ENCODE data around the gene CBX8. TPM values are rescaled to one million over a fixed set of nuclear protein-coding genes. Genes with fewer than 3 reads are reported as not detected.

Gene CBX8
- total and polyA plus RNA-seq, 2 of the 8 experiments (the other 6 are each of a cell fraction or from before 2014, with no cell fraction given): 0.09 to 2.1 TPM

GRCh38 chr17:79795795-79796443 lies 958 bp downstream of the CBX8 start:
- H3K18ac ChIP-seq (ENCODE audit: extremely low read depth, low read length): peak overlapping the region; percentile 24; the same call in 1 of the 2 replicates
- H2AK5ac ChIP-seq (ENCODE audit: low read depth, low read length): peak overlapping the region; percentile 59; the same call in 1 of the 2 replicates
- H3K27ac ChIP-seq (ENCODE audit: low read depth, low read length): no peak overlapping the region
- ChIA-PET POLR2A (ENCODE audit: partially characterized antibody) (interaction anchor here (1.1 to 6.0 kb wide), 11 partner anchors 10 to 197 kb away, joined by 3 to 49 read pairs (median 11); partner anchors contain the start of genes CBX2 and CBX4), CTCF (ENCODE audit: partially characterized antibody) (interaction anchor here (1.0 to 4.4 kb wide), 6 partner anchors 11 to 49 kb away, joined by 3 to 32 read pairs (median 10); no protein-coding TSS in a partner anchor)
- DNase-seq (ENCODE audit: low read depth in 1 of 2, low spot score in 2 of 2) (no peak), FAIRE-seq (no peak)
- no peak overlapping the region; the same call in 1 of the 2 replicates for H2BK5ac ChIP-seq (ENCODE audit: low read depth, low read length)
- peaks cover 0 to 11% (median 0%) of the 10 kb centered on the region in 4 experiments; a peak in 1 of 8 replicates for H3K36me3 ChIP-seq (ENCODE audit: control insufficient read depth in 2 of 4, insufficient read depth in 4 of 4, low read length in 3 of 4)
- H2BK15ac ChIP-seq (ENCODE audit: low read length): no peak overlapping the region
- H4K8ac ChIP-seq (ENCODE audit: extremely low read depth, insufficient read depth, low read length): no peak overlapping the region
- H3K4ac ChIP-seq (replicated peaks; ENCODE audit: insufficient read length, low read depth, low read length): no peak overlapping the region
- H2AFZ ChIP-seq (ENCODE audit: low read length): no peak overlapping the region
- no peak overlapping the region for H4K5ac ChIP-seq (ENCODE audit: insufficient read length, low read depth, low read length)
- no peaks in the 10 kb centered on the region for H3K79me1 ChIP-seq (ENCODE audit: low read depth, low read length)
- peaks cover 3% of the 10 kb centered on the region for H3K23me2 ChIP-seq (ENCODE audit: low read depth, low read length)
- TF ChIP-seq EZH2 (IDR thresholded peaks at IDR 0.05; ENCODE audit: low read depth, low read length, severe bottlenecking): peak; percentile 77
- no peak for TF ChIP-seq SIN3A (conservative IDR thresholded peaks at IDR 0.05 in 1 of 2, IDR thresholded peaks at IDR 0.05 in 1 of 2; ENCODE audit: low read depth in 1 of 2, low read length in 2 of 2)
- no peak for TF ChIP-seq BRCA1 (IDR thresholded peaks at IDR 0.05; ENCODE audit: low read depth, low read length)
- TF ChIP-seq HDAC2 (IDR thresholded peaks at IDR 0.05; ENCODE audit: borderline replicate concordance in 1 of 2, low read depth in 2 of 2, low read length in 2 of 2): no peak
- peak; percentile 75 for TF ChIP-seq RNF2 (IDR thresholded peaks at IDR 0.05; ENCODE audit: borderline replicate concordance, low read depth, low read length, missing control alignments, poor library complexity, severe bottlenecking)
- H3K27me3 ChIP-seq (replicated peaks in 1 of 4; ENCODE audit: control insufficient read depth in 3 of 4, extremely low read depth in 1 of 4, insufficient read depth in 3 of 4, low read length in 3 of 4): peaks cover 80 to 92% (median 90%) of the 10 kb centered on the region in 4 experiments
- H3K23ac ChIP-seq (ENCODE audit: insufficient read length): no peak overlapping the region
- H3K79me2 ChIP-seq (ENCODE audit: control insufficient read depth in 1 of 2, insufficient read depth in 2 of 2, low read length in 2 of 2): no peaks in the 10 kb centered on the region
- peak overlapping the region; percentile 44; the same call in 1 of the 2 replicates for H2BK12ac ChIP-seq (ENCODE audit: low read depth, low read length)
- H3K14ac ChIP-seq (ENCODE audit: insufficient read length): no peak overlapping the region
- 0 out of 2 replicates have a peak overlapping the region, but pooled peaks have one; percentile 15 for H2BK20ac ChIP-seq (ENCODE audit: low read length)
- no peak overlapping the region for H3K56ac ChIP-seq (replicated peaks; ENCODE audit: insufficient read length, low read depth, low read length)
- peaks cover 4 to 51% (median 36%) of the 10 kb centered on the region in 4 experiments for H3K4me1 ChIP-seq (replicated peaks in 1 of 4; ENCODE audit: control insufficient read depth in 3 of 4, insufficient read depth in 4 of 4, low read length in 3 of 4)
- H3K4me3 ChIP-seq (ENCODE audit: extremely low read depth in 1 of 4, insufficient read depth in 2 of 4, low read depth in 3 of 4, low read length in 4 of 4): peak overlapping the region in 3 of 4 experiments; percentile 44 to 67 (median 55); a peak in 5 of 8 replicates
- H3K9me3 ChIP-seq (ENCODE audit: insufficient read depth in 2 of 2, low read depth in 1 of 2, low read length in 1 of 2): no peaks in the 10 kb centered on the region; a peak in 1 of 4 replicates
- H4K20me1 ChIP-seq (replicated peaks in 1 of 2; ENCODE audit: control insufficient read depth in 1 of 2, insufficient read depth in 2 of 2, low read length in 2 of 2): peaks cover 17 to 18% of the 10 kb centered on the region in 2 experiments
- H3K4me2 ChIP-seq (ENCODE audit: insufficient read depth in 1 of 2, low read depth in 2 of 2, low read length in 2 of 2): peak overlapping the region; percentile 67 to 74
- H2BK120ac ChIP-seq (replicated peaks; ENCODE audit: low read depth, low read length): no peak overlapping the region
- H4K91ac ChIP-seq (replicated peaks; ENCODE audit: insufficient read length, low read length): no peak overlapping the region
- WGBS, 2 experiments (ENCODE audit: extremely low coverage in 1 of 2, insufficient coverage in 1 of 2, insufficient read length in 1 of 2, insufficient replicate concordance in 2 of 2, low coverage in 1 of 2, low lambda C conversion rate in 2 of 2, missing lambda C conversion rate in 1 of 2): 35% methylated on average over 8 of the region's 8 CpGs; no CpG with 5 or more reads in 1 of the 2 experiments
- H3K9ac ChIP-seq (replicated peaks in 1 of 4; ENCODE audit: extremely low read depth in 1 of 4, low read depth in 3 of 4, low read length in 3 of 4): no peak overlapping the region

Data from H1 (cell line).